Bronchial epithelial cell (primary cell): ENCODE measurements around the gene MTF1. TPM values are rescaled to one million over a fixed set of nuclear protein-coding genes. Genes with fewer than 3 reads are reported as not detected.

Experiments used
- DNase-seq: peaks from one replicate; pipeline ENCODE4 v3.0.0-alpha.2; 2010; ENCODE audit warnings: low read depth
- FAIRE-seq: peaks from 2 replicates; lab custom pipeline; 2011; peaks lifted over from hg19 to GRCh38; lab: Jason Lieb, UNC
- H3K27me3 ChIP-seq: 2 replicates; pipeline ENCODE4 v1.5.1; 2011; ENCODE audit warnings: low read length; ENCODE audit not compliant: control insufficient read depth, insufficient read depth
- H3K36me3 ChIP-seq: 2 replicates; pipeline ENCODE4 v1.5.1; 2011; ENCODE audit warnings: low read length; ENCODE audit not compliant: control insufficient read depth, insufficient read depth
- H3K4me3 ChIP-seq: 2 replicates; pipeline ENCODE4 v1.5.1; 2011; ENCODE audit warnings: mild to moderate bottlenecking, low read depth, low read length, control low read depth
- total RNA-seq: library from RNA; depleted of rRNA; stranded (reverse); fragments of >200 nt; gene quantifications from 2 replicates; pipeline ENCODE4 v1.2.1, GENCODE V29; 2014
- TF ChIP-seq, protein P1 (sequence below): IDR thresholded peaks from 2 replicates; pipeline ENCODE4 v1.5.1; 2011; ENCODE audit warnings: mild to moderate bottlenecking, moderate library complexity, low read length, control low read depth, inconsistent platforms; ENCODE audit not compliant: insufficient read depth, severe bottlenecking

MTF1 gene
- total RNA-seq, 1 donor from 2014 or later = 3.7 TPM

DNA sequence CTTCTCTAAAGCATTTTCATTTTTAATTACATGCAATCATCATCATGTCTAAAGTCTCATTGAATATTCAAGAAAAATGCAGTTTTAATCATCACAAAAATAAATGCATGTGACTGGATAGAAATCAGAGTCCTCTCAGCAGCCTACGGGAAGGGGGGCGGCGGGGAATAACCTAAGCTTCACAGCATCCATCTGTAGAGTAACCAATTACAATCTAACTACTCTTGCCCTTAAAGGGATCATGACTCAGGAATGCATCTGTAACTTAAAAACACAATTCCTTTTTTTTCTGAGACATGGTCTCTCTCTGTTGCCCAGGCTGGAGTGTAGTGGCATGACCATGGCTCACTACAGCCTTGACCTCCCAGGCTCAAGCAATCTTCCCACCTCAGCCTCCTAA is 22.6 kb downstream of the MTF1 start:
- TF ChIP-seq, protein P1, sequence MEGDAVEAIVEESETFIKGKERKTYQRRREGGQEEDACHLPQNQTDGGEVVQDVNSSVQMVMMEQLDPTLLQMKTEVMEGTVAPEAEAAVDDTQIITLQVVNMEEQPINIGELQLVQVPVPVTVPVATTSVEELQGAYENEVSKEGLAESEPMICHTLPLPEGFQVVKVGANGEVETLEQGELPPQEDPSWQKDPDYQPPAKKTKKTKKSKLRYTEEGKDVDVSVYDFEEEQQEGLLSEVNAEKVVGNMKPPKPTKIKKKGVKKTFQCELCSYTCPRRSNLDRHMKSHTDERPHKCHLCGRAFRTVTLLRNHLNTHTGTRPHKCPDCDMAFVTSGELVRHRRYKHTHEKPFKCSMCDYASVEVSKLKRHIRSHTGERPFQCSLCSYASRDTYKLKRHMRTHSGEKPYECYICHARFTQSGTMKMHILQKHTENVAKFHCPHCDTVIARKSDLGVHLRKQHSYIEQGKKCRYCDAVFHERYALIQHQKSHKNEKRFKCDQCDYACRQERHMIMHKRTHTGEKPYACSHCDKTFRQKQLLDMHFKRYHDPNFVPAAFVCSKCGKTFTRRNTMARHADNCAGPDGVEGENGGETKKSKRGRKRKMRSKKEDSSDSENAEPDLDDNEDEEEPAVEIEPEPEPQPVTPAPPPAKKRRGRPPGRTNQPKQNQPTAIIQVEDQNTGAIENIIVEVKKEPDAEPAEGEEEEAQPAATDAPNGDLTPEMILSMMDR = no peak
- H3K36me3 ChIP-seq = peaks cover 27% of the 10 kb centered on the region
- no peaks in the 10 kb centered on the region for H3K27me3 ChIP-seq
- no peak overlapping the region for H3K4me3 ChIP-seq
- DNase-seq (no peak), FAIRE-seq (no peak)

DNA sequence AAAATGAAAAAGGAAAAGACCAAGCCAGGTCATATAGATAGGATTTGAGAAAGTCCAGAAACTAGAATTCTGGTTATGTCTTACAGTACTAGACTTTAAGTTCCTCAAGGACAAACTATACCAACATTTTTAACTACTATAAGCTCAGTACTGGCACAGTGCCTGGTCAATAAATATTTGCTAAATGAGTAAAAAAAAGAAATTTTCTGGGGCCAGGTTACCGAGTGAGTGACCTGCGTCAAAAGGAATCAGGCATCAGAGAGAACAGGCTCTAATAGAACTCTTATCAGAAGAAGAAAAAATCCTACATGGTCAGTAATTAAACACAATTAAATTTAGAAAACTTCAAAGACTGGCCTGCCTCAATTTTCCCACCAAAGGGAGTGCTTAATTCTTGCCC is 27.6 kb downstream of the MTF1 start:
- Histone ChIP-seq H3K27me3 (no peaks in the 10 kb centered on the region), H3K4me3 (no peak overlapping the region), H3K36me3 (peaks cover 17% of the 10 kb centered on the region)
- FAIRE-seq (no peak), DNase-seq (no peak)
- TF ChIP-seq, protein P1 = no peak

DNA sequence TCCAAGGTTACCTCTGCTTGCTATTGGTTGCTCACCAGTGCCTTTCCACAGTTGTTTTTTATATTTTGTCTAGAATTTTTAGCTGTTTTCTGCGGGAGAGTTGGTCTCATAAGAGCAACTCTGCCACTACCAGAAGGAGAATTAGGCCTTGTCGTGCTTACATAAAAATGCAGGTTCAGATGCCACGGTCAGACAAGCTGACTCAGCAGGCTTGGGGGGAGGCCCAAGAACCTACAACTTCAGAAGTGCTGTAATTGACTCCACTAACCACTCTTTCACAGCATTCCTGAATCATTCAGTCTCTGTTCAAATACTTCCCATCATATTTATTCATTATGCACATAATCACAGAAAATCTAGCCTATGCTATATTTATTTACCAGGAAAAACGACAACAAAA is 28.3 kb downstream of the MTF1 start:
- no peak overlapping the region for H3K4me3 ChIP-seq
- DNase-seq (no peak), FAIRE-seq (no peak)
- H3K36me3 ChIP-seq = peaks cover 17% of the 10 kb centered on the region
- TF ChIP-seq, protein P1 = no peak
- H3K27me3 ChIP-seq = no peaks in the 10 kb centered on the region

DNA sequence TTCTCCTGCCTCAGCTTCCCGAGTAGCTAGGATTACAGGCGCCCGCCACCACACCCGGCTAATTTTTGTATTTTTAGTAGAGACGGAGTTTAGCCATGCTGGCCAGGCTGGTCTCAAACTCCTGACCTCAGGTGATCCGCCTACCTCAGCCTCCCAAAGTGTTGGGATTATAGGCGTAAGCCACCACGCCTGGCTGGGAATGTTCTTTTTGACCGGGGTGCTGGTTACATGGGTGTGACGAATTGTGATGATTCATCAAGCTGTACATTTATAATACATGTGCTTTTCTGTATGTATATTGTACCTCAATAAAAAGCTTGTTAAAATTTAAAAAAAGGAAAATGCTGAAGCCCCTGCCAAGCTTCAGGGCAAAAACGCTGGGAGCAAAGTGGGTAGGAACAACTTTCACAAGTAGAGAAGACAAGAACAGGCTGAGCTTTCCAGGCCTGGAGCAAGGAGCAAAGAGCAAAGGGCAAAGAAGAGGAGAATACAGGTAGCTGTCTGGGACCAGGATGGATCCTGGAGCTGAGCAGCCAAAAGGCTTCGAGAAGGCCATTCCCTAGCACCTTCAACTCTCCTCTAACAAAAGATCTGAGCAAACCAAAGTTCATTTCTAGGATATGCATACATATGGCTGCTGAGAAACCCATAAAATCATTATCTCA is 30.9 kb downstream of the MTF1 start:
- Histone ChIP-seq H3K36me3 (peaks cover 11% of the 10 kb centered on the region), H3K27me3 (no peaks in the 10 kb centered on the region), H3K4me3 (no peak overlapping the region)
- FAIRE-seq (no peak), DNase-seq (peak; percentile 46)
- TF ChIP-seq, protein P1 = no peak

DNA sequence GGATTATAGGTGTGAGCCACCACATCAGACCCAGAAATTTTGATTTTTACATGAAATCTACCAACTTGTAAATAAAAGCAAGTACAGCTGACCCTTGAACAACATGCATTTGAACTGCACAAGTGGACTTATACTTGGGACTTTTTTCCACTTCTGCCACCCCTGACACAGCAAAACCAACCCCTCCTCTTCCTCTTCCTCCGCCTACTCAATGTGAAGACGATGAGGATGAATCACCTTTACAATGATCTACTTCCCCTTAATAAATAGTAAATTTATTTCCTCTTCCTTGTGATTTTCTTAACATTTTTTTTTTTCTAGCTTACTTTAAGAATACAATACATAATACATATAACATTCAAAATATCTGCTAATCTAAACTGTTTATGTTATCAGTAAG is 33.9 kb downstream of the MTF1 start:
- Histone ChIP-seq H3K4me3 (no peak overlapping the region), H3K36me3 (peaks cover 14% of the 10 kb centered on the region), H3K27me3 (no peaks in the 10 kb centered on the region)
- FAIRE-seq = no peak
- peak; percentile 23 for DNase-seq
- TF ChIP-seq, protein P1 = no peak

DNA sequence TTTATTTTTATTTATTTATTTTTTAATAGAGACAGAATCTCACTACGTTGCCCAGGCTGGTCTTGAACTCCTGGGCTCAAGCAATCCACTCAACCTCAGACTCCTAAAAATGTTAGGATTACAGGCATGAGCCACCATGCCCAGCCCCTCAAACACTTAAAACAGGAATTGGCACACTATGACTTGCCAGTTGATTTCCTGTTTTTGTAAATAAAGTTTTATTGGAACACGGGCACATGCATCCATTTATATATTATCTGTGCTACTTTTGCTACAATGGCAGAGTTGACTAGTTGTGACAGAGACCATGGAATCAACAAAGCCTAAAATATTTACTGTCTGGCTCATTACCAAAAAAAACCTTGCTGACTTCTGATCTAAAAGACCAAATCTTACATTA is 35.4 kb downstream of the MTF1 start:
- TF ChIP-seq, protein P1 = no peak
- Histone ChIP-seq H3K4me3 (no peak overlapping the region), H3K36me3 (peaks cover 17% of the 10 kb centered on the region), H3K27me3 (no peaks in the 10 kb centered on the region)
- DNase-seq (no peak), FAIRE-seq (no peak)
